Urinary bladder (tissue), 4 donors: ENCODE results near the gene RBM17. TPM values are rescaled to one million over a fixed set of nuclear protein-coding genes. Genes with fewer than 3 reads are reported as not detected.
A peak's percentile ranks its signal among the peaks of the same experiment; 100 is the strongest.
"Not testable (repeated sequence)": the region's sequence is repeated elsewhere in the genome, so short reads cannot be mapped to it uniquely, and the experiment has no call there.

Source experiments
- DNase-seq: peaks from one replicate; pipeline ENCODE4 v3.0.0-alpha.2; 2015; ENCODE audit errors: extremely low spot score
- H3K27ac ChIP-seq: one replicate; pipeline ENCODE4 v1.5.1; 2013; ENCODE audit warnings: low read depth, mild to moderate bottlenecking, moderate library complexity
- H3K36me3 ChIP-seq: one replicate; pipeline ENCODE4 v1.6.1; 2013; ENCODE audit warnings: mild to moderate bottlenecking, moderate library complexity; ENCODE audit not compliant: insufficient read depth
- H3K4me1 ChIP-seq: one replicate; pipeline ENCODE4 v1.6.1; 2013; ENCODE audit warnings: mild to moderate bottlenecking, moderate library complexity; ENCODE audit not compliant: insufficient read depth
- H3K4me3 ChIP-seq: one replicate; pipeline ENCODE4 v1.5.1; 2013; ENCODE audit warnings: low read depth, low read length
- WGBS: extraction: QIAGEN DNeasy Blood & Tissue Kit; methylation state at CpG from one replicate; pipeline ENCODE4 v1.1.7; 2013; 5-methylcytosine and 5-hydroxymethylcytosine counted together
- polyA plus RNA-seq: library from polyadenylated mRNA; stranded (reverse); fragments of 200-250 nt; gene quantifications from one replicate; pipeline ENCODE4 v1.2.3, GENCODE V29; 2013
- total RNA-seq: library from RNA; depleted of rRNA; stranded (reverse); fragments of >200 nt; gene quantifications from one replicate; pipeline ENCODE4 v1.2.3, GENCODE V29; 2014
- donor health status: healthy with polysubstance abuse.
- donor health status: healthy.

RBM17 gene
- total and polyA plus RNA-seq, 2 donors, result 58.3 to 59.6 TPM

DNA sequence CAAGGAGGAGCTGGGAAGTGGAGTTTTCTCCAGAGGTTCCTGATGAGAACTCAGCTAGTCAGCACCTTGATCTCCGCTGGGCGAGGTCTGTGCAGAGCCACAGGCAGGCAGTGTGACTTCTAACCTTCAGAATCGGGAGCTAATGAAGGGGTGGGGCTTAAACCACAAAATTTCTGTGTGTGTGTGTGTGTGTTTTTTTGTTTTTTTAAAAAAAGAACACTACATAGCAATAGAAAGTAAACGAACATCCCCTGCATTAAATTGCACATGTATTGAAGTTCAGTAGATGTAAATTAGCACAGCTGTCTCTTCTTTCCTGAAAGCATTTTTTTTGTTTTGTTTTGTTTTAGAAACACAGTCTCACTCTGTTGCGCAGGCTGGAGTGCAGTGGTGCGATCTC, 46.2 kb downstream of the RBM17 start:
- Histone ChIP-seq H3K4me3 (no peak overlapping the region), H3K4me1 (no peaks in the 10 kb centered on the region), H3K36me3 (no peaks in the 10 kb centered on the region), H3K27ac (no peak overlapping the region)
- 71% methylated on average over 6 of the region's 6 CpGs for WGBS
- DNase-seq, result no peak

DNA sequence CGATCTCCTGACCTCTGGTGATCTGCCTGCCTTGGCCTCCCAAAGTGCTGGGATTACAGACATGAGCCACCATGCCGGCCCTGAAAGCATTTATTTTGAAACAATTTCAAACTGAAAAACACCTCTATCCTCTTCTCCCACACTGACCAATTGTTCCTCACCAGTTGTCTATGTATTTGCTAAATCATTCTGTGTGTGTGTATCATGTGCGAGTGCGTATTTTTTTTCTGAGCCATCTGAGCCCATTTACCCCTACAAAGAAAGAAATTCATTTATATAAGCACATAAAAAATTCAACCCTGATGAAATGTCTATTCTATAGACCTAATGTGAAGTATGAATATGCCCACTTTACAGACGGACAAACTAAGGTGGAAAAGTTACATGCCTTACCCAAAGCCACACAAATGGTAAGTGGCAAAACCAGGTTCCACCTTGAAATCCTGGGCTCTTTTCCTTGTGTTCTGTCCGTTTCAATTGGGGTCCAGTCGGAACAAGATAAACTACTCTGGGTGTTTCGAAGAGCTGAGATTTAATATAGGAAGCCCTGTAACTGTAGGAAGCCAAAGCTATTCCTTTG, 46.8 kb downstream of the RBM17 start:
- Histone ChIP-seq H3K27ac (no peak overlapping the region), H3K36me3 (no peaks in the 10 kb centered on the region), H3K4me3 (no peak overlapping the region), H3K4me1 (no peaks in the 10 kb centered on the region)
- no peak for DNase-seq
- 86% methylated on average over 8 of the region's 8 CpGs for WGBS

DNA sequence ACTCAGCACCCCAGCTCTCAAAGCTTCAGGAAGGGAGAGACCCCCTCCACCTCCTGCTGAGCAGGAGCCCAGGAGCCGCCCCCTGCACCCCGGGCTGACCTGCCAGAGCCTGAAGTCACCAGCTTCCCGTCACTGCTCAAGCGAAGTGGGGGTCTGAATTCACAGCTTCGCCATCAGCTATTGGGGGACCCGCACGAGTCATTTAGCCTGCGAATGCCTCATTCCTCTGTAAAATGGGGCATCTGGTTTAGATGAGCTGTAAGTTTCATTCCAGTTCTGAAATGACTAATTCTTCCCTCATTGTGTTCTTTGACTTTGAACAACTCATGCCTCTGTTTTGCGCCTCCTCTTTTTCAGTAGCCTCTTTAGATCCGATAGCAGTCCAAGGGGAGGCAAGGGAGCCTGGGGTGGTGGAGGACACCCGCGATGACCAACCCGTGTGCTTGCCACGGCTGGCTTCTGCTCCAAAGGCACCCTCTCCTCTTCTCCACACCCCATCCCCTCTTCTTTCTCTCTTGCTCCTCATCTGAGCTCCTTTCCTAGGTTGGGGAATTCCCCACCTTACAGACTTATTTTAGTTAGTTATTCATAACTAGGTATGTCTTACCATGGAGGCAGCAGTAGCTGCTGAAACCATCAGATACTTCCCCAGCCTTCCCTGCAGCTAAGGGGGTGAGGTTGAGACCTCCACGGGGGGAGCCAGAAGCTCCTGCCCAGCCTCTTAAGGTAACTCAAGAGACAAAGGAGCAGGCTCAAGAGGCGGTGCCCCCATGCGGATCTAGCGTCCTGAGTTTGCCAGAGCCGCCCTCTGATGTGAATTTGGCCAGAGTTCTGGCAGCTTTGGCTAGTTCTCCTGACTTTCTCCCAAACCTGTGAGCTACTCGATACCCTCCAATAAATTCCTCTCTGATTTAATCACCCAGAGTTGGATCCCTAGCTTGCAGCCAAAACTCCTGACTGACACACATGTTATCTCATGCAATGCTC, 47.7 kb downstream of the RBM17 start:
- H3K4me1 ChIP-seq, result no peaks in the 10 kb centered on the region
- no peak overlapping the region for H3K27ac ChIP-seq
- no peaks in the 10 kb centered on the region for H3K36me3 ChIP-seq
- H3K4me3 ChIP-seq, result no peak overlapping the region
- DNase-seq, result no peak
- 55% methylated on average over 20 of the region's 20 CpGs for WGBS

DNA sequence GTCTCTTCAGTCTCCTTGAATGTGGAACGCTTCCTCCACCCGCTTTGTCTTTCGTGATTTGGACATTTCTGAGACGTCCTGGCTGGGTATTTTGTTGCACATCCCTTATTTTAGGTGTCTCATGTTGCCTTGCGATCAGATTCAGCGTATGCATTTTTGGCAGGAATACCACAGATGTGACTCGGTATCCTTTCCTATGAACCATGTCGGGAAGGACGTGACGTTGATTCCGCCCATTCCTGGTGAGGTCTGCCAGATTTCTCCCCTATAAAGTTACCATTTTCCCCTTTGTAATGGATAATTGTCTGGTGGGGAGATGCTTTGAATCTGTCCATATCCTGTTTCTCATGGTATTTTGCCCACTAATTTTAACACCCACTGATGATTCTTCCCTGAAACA, 49.6 kb downstream of the RBM17 start:
- H3K4me1 ChIP-seq, result no peaks in the 10 kb centered on the region
- no peaks in the 10 kb centered on the region for H3K36me3 ChIP-seq
- H3K4me3 ChIP-seq, result no peak overlapping the region
- DNase-seq, result no peak
- no peak overlapping the region for H3K27ac ChIP-seq
- WGBS, result 91% methylated on average over 11 of the region's 11 CpGs

GRCh38 chr10:6139470-6139869, 50.6 kb downstream of the RBM17 start:
- DNase-seq, result no peak
- Histone ChIP-seq H3K4me1 (no peaks in the 10 kb centered on the region), H3K4me3 (no peak overlapping the region), H3K27ac (no peak overlapping the region), H3K36me3 (no peaks in the 10 kb centered on the region)
- WGBS, result 92% methylated on average over 11 of the region's 11 CpGs

DNA sequence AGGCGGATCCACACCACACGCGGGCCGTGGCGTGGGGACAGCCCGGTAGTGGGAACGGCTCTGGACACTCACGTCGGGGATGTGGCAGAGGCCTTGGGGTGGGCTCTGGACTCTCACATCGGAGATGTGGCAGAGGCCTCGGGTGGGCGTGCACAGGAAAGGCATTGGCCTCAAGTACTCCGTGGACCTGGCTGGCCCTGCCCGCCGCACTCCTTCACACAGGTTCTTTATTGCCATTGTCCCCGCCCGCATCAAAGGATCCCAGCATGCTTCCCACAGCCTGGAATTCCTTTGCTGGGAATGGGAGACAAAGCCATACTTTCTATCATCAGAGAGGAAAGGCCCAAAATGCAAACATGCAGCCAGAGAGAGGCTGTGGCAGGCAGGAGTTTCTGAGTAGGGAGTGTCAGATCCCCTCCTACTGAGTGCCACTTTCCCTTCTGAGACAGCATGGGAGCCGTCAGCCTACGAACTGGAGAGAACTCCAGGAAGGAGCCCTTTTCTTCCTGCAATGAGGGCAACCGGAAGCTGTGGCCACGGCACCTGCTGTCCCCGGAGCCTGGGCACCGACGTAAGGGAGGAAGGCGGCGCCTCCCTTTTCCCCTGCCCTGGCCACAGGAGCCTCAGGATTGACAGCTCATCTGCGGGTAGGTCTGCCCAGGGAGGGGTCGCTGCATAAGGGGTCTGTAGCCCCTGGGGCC, 51.5 kb downstream of the RBM17 start:
- H3K27ac ChIP-seq, result no peak overlapping the region
- no peak overlapping the region for H3K4me3 ChIP-seq
- 67% methylated on average over 28 of the region's 28 CpGs for WGBS
- H3K36me3 ChIP-seq, result no peaks in the 10 kb centered on the region
- no peak for DNase-seq
- H3K4me1 ChIP-seq, result no peaks in the 10 kb centered on the region

DNA sequence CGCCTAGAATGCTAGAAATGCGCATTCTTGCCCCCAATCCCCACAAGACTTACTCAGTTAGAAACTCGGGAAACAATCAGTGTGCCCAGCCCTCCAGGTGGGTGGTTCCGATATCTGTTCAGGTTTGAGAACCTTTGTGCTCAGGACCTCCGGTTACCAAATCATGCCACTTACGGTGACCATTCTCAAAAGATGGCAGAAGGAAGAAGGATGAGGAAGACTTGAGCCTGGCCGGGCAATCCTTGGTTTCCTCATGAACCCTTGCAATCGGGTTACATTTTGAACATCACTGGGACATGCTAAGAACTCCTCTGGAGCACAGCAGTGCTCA, 52.1 kb downstream of the RBM17 start:
- 85% methylated on average over 8 of the region's 8 CpGs for WGBS
- DNase-seq, result no peak
- Histone ChIP-seq H3K36me3 (no peaks in the 10 kb centered on the region), H3K4me1 (no peaks in the 10 kb centered on the region), H3K4me3 (peak overlapping the region; percentile 11), H3K27ac (no peak overlapping the region)

DNA sequence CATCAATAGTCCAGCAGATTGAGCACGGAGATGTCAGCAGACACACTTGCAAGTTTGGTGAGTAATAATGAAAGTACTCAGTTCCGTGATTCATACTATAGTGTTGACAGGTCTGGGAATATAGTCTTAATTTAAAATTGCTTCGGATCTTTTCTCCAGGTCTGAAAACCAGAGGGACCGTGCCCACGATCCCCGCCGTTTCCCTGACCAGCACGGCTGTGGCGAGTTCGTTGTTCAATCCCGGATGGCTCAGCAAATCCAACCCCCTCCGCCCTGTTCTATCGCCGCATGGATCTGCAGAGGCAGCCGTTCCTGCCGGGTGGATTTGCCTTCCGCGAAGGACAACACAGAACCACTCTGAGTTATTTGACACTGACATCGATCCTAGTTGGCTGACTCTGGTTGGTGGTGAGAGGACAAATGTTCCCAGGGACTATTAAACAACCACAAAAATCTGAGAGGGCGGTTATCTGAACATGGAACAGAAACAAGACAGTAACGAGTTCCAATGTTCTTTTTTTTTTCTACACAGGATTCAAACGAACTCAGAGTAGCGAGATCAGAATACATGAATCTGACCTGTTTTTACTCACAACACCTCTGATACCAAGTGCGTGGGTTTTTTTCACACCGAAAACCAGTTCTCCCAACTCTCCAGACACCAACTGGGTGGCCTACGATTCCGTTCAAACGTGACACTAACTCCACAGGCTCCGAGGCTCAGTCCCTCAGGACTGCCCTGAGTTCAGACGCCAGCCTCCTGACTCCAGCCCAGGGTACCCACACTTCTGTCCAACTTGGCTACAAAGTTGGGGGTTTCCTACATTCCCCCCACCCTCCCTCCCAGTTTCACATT, 52.7 kb downstream of the RBM17 start:
- Histone ChIP-seq H3K4me1 (no peaks in the 10 kb centered on the region), H3K4me3 (peak overlapping the region; percentile 11), H3K36me3 (no peaks in the 10 kb centered on the region), H3K27ac (no peak overlapping the region)
- DNase-seq, result no peak
- WGBS, result 50% methylated on average over 30 of the region's 30 CpGs

GRCh38 chr10:6142186-6142585, 53.4 kb downstream of the RBM17 start:
- not testable (repeated sequence) for DNase-seq, H3K4me3 ChIP-seq, H3K36me3 ChIP-seq, H3K4me1 ChIP-seq, H3K27ac ChIP-seq
- WGBS, result 90% methylated on average over 7 of the region's 7 CpGs

DNA sequence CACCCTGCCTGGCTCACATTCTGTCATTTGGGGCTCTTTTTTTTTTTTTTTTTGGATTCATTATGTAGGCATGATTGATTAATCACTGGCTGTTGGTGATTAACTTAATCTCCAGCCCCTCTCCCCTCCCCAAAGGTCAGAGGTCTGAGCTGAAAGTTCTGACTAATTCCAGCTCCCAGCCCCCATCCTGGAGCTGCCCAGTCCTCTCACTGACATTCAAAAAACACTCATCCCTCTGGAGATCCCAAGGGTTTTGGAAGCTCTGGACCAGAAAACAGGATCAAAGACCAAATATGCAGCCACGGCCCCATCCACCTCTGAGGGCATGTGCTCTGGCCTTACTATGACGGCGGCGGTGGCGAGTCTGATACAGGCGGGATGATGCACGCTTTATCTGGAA, 53.8 kb downstream of the RBM17 start:
- WGBS, result 96% methylated on average over 7 of the region's 7 CpGs
- Histone ChIP-seq H3K4me3 (no peak overlapping the region), H3K36me3 (no peaks in the 10 kb centered on the region), H3K4me1 (no peaks in the 10 kb centered on the region), H3K27ac (no peak overlapping the region)
- DNase-seq, result no peak

GRCh38 chr10:6143181-6143580, 54.3 kb downstream of the RBM17 start:
- H3K27ac ChIP-seq, result no peak overlapping the region
- H3K36me3 ChIP-seq, result no peaks in the 10 kb centered on the region
- 88% methylated on average over 13 of the region's 13 CpGs for WGBS
- no peaks in the 10 kb centered on the region for H3K4me1 ChIP-seq
- H3K4me3 ChIP-seq, result no peak overlapping the region
- DNase-seq, result no peak

GRCh38 chr10:6144406-6145165, 55.8 kb downstream of the RBM17 start:
- no peaks in the 10 kb centered on the region for H3K36me3 ChIP-seq
- H3K27ac ChIP-seq, result peak overlapping the region; percentile 59
- under 1% methylated on average over 81 of the region's 81 CpGs for WGBS
- DNase-seq, result no peak
- peak overlapping the region; percentile 71 for H3K4me3 ChIP-seq
- H3K4me1 ChIP-seq, result no peaks in the 10 kb centered on the region
